ENCODE measurements around the gene DNMBP.

DNA sequence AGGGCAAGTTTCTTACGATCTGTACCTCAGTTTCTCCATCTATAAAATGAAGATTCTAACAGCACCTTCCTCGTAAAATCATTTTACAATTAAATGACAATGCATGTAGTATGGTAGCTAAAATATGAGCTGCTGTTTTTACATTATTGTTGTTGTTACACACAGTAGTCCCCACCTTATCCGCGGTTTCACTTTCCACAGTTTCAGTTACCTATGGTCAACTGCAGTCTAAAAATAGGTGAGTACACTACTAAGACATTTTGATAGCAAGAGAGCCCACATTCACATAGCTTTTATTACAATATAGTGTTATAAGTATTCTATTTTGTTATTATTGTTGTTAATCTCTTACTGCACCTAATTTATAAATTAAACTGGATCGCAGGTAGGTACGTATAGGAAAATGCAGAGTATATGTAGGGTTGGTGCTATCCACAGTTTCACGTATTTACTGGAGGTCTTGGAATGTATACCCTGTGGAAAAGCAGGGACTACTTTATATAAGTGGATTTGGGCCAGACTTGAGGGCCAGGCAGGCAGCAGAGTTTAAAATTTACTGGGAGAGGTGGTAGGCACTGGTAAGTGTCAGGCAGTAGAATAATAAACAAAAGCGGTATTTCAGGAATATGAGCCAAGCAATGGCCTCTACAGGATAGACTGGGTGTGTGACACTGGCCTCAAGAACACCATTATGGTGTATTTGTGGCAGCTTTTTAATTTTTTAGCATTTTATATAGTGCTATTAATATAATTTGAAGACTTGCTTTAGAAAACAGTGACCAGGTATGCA is 10.2 kb downstream of the DNMBP start:
- TF ChIP-seq GATA2 (IDR thresholded peaks at IDR 0.05; ENCODE audit: low read depth, low read length), result no peak
- TF ChIP-seq GATA3 (IDR thresholded peaks at IDR 0.05; ENCODE audit: low read depth, low read length), result no peak

Measured in SH-SY5Y (cell line).